ENCODE data around the gene CNTN5.

The CNTN5 gene

DNA sequence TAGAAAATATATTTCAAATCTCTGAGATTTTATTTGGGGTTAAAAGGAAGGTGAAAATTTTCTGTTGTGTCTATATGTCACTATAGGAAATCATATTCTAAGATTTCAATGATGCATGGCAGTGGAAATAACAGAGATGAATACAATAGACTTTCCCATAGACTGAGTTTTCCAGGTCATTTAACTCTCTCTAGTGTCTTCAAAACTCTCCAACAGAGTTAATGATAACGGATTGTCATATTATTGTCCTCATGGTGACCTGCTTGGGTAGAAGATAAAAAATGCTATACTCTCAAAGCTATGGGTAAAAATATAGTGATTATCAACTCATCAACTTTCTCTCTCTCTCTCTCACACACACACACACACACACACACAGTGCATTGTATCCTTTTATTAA, 312.9 kb downstream of the CNTN5 start:
- in situ Hi-C loops (cut with MboI; ENCODE audit: low sequenced_read_pairs, unreplicated experiment) = no loop called here
- TF ChIP-seq, protein P1, sequence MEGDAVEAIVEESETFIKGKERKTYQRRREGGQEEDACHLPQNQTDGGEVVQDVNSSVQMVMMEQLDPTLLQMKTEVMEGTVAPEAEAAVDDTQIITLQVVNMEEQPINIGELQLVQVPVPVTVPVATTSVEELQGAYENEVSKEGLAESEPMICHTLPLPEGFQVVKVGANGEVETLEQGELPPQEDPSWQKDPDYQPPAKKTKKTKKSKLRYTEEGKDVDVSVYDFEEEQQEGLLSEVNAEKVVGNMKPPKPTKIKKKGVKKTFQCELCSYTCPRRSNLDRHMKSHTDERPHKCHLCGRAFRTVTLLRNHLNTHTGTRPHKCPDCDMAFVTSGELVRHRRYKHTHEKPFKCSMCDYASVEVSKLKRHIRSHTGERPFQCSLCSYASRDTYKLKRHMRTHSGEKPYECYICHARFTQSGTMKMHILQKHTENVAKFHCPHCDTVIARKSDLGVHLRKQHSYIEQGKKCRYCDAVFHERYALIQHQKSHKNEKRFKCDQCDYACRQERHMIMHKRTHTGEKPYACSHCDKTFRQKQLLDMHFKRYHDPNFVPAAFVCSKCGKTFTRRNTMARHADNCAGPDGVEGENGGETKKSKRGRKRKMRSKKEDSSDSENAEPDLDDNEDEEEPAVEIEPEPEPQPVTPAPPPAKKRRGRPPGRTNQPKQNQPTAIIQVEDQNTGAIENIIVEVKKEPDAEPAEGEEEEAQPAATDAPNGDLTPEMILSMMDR (IDR thresholded peaks at IDR 0.05; ENCODE audit: borderline replicate concordance, control extremely low read depth, extremely low read depth, insufficient read depth, missing control alignments) = no peak
- no peak for DNase-seq (ENCODE audit: low spot score)

DNA sequence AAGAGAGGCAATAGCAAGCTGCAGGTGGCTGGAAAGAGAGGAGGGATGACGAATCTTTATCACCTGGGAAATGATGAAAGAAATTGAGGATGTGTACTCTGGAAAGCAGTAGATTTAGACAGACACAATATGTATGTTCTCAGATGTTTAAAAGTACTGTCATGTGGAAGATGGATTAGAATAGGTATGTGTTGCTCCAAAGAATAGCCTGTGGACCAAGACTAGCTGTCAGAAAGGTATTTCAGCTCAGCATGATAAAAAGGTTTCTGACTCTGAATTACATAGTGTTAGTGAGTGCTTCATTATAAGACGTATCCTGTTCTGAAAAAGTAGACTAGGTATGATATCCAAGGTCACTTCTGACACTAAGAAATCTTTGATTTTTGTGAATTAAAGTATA, 322.4 kb downstream of the CNTN5 start:
- in situ Hi-C loops (cut with MboI; ENCODE audit: low sequenced_read_pairs, unreplicated experiment) = no loop called here
- TF ChIP-seq, protein P1 (IDR thresholded peaks at IDR 0.05; ENCODE audit: borderline replicate concordance, control extremely low read depth, extremely low read depth, insufficient read depth, missing control alignments) = no peak

DNA sequence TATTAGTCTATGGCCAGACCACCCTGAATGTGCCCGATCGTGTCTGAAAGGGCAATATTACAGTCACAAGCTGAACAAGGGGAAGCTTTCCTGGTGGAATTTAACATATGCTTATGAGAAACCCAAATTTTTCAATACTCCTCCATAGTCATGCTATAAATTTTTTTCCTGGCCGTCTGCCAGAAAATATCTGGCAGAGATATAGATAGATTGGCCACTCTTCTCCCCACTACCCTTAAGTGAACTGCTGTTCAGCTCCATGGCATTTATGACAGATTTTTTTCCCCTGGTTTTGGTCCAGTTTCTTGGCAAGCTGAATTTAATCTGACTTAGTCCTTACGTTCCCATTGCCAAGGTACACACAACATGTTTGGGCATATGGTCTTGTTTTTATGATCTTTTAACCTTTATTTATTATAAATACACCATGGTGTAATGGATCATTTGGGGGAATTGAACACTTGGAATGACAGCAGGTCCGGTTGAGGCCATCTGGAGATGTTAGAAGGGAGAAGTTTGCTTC, 328.5 kb downstream of the CNTN5 start:
- in situ Hi-C loops (cut with MboI; ENCODE audit: low sequenced_read_pairs, unreplicated experiment) = no loop called here
- no peak for DNase-seq (ENCODE audit: low spot score)
- TF ChIP-seq, protein P1 (IDR thresholded peaks at IDR 0.05; ENCODE audit: borderline replicate concordance, control extremely low read depth, extremely low read depth, insufficient read depth, missing control alignments) = no peak

More for the DNA sequence above, 322.4 kb downstream of the CNTN5 start:
- no peak for DNase-seq (ENCODE audit: low spot score)

- TF ChIP-seq, protein P1 (IDR thresholded peaks at IDR 0.05; ENCODE audit: borderline replicate concordance, control extremely low read depth, extremely low read depth, insufficient read depth, missing control alignments) = no peak
- no peak for DNase-seq (ENCODE audit: low spot score)
- in situ Hi-C loops (cut with MboI; ENCODE audit: low sequenced_read_pairs, unreplicated experiment) = no loop called here
These were observed 330.9 kb downstream of the CNTN5 start for GRCh38 chr11:99351624-99352023.

DNA sequence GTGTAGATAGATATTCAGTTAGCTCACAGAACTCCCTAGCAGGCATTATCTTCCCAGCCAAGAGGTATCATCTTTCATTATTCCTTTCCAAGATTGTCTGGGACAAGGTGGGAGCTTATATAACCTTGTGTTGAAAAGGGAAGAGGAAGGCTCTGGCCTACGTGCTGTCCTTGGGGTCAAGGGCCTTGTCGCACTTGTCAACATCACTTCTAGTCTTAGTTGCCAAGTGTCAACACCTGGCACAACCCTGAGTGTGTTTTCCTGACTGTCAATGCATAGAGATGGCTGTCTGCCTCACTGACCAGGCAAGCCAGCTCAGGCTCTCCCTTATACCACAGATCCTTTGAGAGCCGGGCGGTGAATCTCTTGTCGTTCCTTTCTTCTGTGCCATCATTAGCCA, 331.9 kb downstream of the CNTN5 start:
- no peak for DNase-seq (ENCODE audit: low spot score)
- TF ChIP-seq, protein P1 (IDR thresholded peaks at IDR 0.05; ENCODE audit: borderline replicate concordance, control extremely low read depth, extremely low read depth, insufficient read depth, missing control alignments) = no peak
- in situ Hi-C loops (cut with MboI; ENCODE audit: low sequenced_read_pairs, unreplicated experiment) = no loop called here

DNA sequence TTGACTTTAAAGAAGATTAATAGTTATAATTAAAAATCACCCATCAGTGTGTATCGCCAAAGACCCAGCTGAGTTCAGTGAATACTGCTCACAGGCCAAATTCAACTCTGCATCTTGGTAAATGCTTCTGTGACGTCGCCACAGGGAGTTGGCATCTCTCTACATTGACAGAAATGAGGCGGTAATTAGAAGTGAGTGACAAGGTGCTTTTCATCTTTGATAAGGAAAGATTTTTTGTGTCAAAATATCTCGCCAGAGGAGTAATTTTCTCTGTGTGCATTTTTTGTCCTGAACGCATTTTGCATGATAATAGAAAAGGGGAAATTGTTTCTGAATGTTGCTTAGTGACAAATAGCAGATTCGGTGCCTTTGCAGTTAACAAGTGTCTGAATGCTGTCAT, 345.8 kb downstream of the CNTN5 start:
- TF ChIP-seq, protein P1 (IDR thresholded peaks at IDR 0.05; ENCODE audit: borderline replicate concordance, control extremely low read depth, extremely low read depth, insufficient read depth, missing control alignments) = no peak
- in situ Hi-C loops (cut with MboI; ENCODE audit: low sequenced_read_pairs, unreplicated experiment) = no loop called here
- no peak for DNase-seq (ENCODE audit: low spot score)

DNA sequence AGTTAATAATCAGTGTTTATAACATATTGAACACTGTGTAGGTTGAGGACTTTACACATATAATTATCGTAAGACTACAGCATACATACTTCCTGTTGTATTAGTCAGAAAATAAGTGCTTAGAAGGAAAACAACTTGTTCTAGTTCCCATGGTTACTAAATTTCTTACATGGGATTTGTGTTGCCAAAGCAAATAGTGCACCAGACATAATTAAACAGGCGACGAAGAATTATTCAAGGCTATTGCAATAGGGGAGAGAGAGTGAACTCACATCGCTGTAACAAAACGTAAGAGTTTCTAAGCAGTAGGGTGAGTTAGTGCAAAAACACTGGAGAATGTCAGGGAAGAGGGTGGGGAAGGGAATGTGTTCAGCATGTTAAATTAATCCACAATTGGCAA, 347.8 kb downstream of the CNTN5 start:
- no peak for DNase-seq (ENCODE audit: low spot score)
- TF ChIP-seq, protein P1 (IDR thresholded peaks at IDR 0.05; ENCODE audit: borderline replicate concordance, control extremely low read depth, extremely low read depth, insufficient read depth, missing control alignments) = no peak
- in situ Hi-C loops (cut with MboI; ENCODE audit: low sequenced_read_pairs, unreplicated experiment) = no loop called here
